LNCAP (cell line): ENCODE data around the gene GOPC.

ENCODE experiments used
- TF ChIP-seq, protein P1 (sequence below): fragments of 450-650 bp; IDR thresholded peaks from 2 replicates; pipeline ENCODE4 v1.5.1; 2017; ENCODE audit warnings: mild to moderate bottlenecking

Gene GOPC

DNA sequence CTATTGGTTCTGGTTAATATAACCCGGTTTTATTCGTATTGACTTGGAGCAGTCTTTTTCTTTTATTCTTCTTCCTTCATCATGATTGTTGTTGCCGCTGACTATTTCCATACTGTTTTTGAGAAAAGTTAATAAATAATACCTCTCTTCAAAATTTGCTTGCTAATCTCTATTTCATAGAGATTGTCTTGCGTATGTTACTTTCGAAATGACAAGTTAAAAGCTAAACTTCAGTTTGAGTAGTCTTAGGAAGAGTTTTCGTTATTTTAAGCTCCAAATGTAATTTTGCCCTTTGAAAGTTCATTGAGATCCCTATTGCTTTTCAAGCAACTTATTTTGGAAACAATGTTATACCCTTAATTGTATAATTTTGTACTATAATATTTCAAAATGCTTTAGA is 83.4 kb downstream of the GOPC start:
- TF ChIP-seq, protein P1, sequence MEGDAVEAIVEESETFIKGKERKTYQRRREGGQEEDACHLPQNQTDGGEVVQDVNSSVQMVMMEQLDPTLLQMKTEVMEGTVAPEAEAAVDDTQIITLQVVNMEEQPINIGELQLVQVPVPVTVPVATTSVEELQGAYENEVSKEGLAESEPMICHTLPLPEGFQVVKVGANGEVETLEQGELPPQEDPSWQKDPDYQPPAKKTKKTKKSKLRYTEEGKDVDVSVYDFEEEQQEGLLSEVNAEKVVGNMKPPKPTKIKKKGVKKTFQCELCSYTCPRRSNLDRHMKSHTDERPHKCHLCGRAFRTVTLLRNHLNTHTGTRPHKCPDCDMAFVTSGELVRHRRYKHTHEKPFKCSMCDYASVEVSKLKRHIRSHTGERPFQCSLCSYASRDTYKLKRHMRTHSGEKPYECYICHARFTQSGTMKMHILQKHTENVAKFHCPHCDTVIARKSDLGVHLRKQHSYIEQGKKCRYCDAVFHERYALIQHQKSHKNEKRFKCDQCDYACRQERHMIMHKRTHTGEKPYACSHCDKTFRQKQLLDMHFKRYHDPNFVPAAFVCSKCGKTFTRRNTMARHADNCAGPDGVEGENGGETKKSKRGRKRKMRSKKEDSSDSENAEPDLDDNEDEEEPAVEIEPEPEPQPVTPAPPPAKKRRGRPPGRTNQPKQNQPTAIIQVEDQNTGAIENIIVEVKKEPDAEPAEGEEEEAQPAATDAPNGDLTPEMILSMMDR: no peak

DNA sequence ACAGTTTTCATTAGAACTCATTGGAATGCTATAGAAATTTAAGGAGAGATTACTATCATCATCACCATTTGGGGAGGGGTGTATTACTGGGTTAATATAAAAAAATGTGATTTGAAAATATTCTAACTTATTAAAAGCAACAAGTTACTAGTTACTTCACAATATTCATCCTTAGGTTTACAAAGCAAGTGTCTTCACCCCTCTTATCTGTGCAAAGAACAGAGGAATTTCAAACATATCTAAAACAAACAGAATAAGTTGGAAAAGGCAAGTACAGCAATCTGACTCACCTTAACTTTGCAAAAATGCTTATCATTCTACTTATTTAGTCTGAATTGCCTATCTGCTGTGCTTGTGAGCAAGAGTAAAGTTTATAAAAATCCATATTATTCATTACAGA is 87.0 kb downstream of the GOPC start:
- TF ChIP-seq, protein P1: no peak

DNA sequence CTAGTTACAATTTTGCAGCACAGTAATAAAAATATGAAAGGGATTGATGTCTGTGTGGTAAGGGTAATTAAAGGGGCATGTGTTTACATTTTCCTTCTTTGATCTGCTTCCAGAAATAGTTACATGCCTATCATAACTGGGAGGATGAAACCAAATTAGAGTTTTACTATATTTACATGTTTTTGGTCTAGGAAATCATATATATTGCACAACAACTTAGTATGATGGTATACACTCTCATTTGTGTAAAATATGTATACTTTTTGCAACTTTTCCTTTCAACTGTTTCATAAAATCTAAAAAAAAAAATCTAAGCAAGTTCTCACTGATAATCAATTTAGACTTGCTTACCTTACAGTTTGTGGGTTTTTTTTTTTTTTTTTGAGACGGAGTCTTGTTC is 87.7 kb downstream of the GOPC start:
- TF ChIP-seq, protein P1: no peak

DNA sequence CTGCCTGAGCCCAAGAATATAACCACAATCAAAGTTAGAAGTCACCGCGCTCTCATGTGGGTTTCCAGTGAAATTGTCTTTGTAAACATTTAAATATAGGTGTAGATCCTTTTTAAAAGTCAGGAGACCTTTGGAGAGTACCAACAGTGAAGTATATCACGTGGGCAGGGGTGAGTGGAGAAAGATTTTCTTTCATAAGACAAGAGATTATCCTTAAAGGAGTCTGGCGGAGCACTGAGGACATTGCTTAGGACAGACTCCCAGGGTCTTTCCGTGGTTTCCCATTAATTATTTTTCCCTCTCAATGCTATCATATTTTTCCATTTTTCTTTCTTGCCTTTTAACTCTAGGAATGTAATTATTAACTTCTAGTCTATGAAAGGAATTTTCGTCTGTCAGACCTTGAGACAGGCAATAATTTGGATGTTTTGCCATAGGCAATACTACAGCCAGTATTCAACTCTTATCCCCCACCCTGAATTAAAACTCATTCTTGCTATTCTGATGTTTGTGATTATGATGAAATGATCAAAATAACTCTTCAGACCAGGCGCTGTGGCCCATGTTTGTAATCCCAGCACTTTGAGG is 88.4 kb downstream of the GOPC start:
- TF ChIP-seq, protein P1: no peak

DNA sequence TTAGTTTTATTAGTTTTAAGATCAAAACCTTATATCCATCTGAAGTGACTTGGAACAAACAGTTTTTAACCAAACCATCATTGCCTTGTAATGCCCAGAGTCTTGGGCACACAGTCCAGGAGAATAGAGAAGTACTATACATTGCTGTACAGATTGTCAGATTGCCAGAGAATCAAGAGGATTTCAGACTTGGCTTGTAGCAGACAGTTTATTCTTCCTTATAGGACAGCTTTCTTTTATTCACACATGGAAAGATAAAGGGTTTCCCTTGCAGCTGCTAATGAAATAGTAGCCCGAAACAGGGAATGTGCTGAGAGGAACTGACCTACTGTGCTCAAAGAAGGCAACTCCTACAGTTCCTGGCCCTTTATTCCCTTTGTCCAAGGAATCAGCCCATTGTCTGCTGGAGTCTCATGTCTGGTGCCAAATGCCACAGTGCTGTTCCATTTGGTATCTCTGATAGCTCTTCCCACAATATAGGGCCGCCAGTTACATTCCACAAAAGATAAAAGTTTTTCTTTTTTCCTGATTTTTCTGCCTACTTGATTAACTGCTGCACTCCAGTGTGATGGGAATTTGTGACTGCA is 89.2 kb downstream of the GOPC start:
- TF ChIP-seq, protein P1: no peak

DNA sequence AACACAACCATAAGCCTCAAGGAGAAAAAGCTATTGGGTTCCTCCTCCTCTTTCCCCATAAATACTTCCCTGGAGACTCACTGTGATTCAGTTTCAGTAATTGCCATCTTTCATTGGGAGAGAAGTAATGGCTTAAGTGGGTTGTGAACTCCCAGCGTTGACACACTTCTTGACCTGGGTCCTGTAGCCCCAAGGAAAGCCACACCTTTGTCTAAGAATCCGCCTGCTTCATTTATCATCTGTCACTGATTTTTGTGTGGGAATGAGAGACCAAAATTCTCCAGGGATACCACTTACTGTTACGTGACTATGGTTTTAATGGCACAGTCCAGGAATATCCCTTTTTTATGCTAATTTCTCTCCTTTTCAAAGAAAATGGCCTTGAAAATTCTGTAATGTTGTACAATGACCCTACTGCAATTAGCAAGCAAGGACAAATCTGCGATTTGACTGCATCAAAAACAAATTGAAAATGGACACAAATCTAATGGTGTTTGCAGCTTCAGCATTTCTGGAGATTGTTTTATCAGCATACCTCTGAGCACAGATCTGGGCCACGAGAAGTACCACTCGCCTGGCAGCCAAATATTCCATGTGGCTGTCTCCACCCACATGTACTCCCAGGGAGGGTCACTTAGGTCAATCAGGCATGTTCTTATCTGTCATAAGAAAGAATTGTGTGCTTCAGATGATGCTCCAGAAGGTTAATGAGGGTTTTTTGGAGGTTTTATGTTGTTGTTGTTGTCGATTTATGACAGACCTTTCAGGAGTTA is 90.1 kb downstream of the GOPC start:
- TF ChIP-seq, protein P1: no peak
